Left lung (tissue), 14 donors: ENCODE data around the gene IGFL4. TPM values are rescaled to one million over a fixed set of nuclear protein-coding genes. Genes with fewer than 3 reads are reported as not detected.
A peak's percentile ranks its signal among the peaks of the same experiment; 100 is the strongest.

Experiments
- ATAC-seq: fragments of 200-7000 bp; cut with Tn5 transposase; one replicate; pipeline ENCODE4 v1.9.1; 2020; ENCODE audit warnings: moderate library complexity
- DNase-seq, 4 donors: peaks; one replicate each; pipeline ENCODE4 v3.0.0-alpha.2; 2013 to 2020
- H3K27ac ChIP-seq, 2 donors: fragments of 200-600 bp; sonication (generic) in 1 of 2; one replicate each; pipeline versions ENCODE4 v1.5.0 to v1.8.0; 2020 to 2021
- H3K27me3 ChIP-seq, 2 donors: fragments of 200-600 bp; sonication (generic) in 1 of 2; one replicate each; pipeline versions ENCODE4 v1.5.0 to v1.8.0; 2020 to 2021
- H3K36me3 ChIP-seq, 2 donors: fragments of 200-600 bp; sonication (generic) in 1 of 2; one replicate each; pipeline versions ENCODE4 v1.5.0 to v1.8.0; 2020 to 2021
- H3K4me1 ChIP-seq, 2 donors: fragments of 200-600 bp; one replicate each; pipeline ENCODE4 v1.8.0; 2021
- H3K4me3 ChIP-seq, 2 donors: fragments of 200-600 bp; sonication (generic) in 1 of 2; one replicate each; pipeline versions ENCODE4 v1.5.0 to v1.8.0; 2020 to 2021; ENCODE audit warnings: mild to moderate bottlenecking in 1 of 2
- H3K9me3 ChIP-seq, 2 donors: fragments of 200-600 bp; sonication (generic) in 1 of 2; one replicate each; pipeline versions ENCODE4 v1.5.0 to v1.8.0; 2020 to 2021
- intact Hi-C, 2 donors: fragments of 100-400 bp; cut with DNase I; formaldehyde crosslinking; loops; one replicate each; pipeline versions ENCODE4 v1.11.2 to v1.14.2; 2022
- long read RNA-seq, 12 donors: library from polyadenylated mRNA in 2 of 12; unstranded in 2 of 12; transcript quantifications; one replicate each; pipeline ENCODE4 v2.0.0 and lab custom pipeline, GENCODE V29; 2019 to 2026
- polyA plus RNA-seq, 6 donors: library from polyadenylated mRNA; unstranded; fragments of 120-200 nt; gene quantifications; one replicate each; pipeline ENCODE4 v1.2.1, GENCODE V29; 2013; ENCODE audit not compliant: insufficient read length in 6 of 6
- total RNA-seq, 2 donors: library from RNA; stranded (reverse); fragmentation: NEBNext Ultra II Directional; extraction: Animal tissue kit (Norgen Biotek cat#: 25700); gene quantifications; one replicate each; pipeline ENCODE4 v1.2.1, GENCODE V29; 2021
- TF ChIP-seq, protein P1 (sequence below), 2 donors: fragments of 200-600 bp; sonication (generic) in 1 of 2; IDR thresholded peaks; one replicate each; pipeline versions ENCODE4 v1.5.0 to v1.8.0; 2021; ENCODE audit warnings: antibody characterized with exemption in 2 of 2
- donor health status: DM: no; HTN: yes; CAD: no.
- donor health status: DM: no; HTN: no; CAD: no.

IGFL4 gene
- not detected for total RNA-seq
- 1 to 10 TPM in 3 of 6 donors, under 1 TPM in 3; 0.48 to 1.2 (median 1.0) TPM for polyA plus RNA-seq
- long read RNA-seq, donor 1 = 0 reads
- long read RNA-seq, donor 2, partial matches to known transcripts = 0 of 1 reads
- long read RNA-seq, donor 2, other reads (novel, unspliced or antisense) = 0 of 1 reads
- long read RNA-seq, donor 3 = 0 reads
- long read RNA-seq, donor 4 = 0 reads
- long read RNA-seq, donor 5 = 0 reads
- long read RNA-seq, donor 6 = 0 reads
- long read RNA-seq, donor 7 = 0 reads
- long read RNA-seq, donor 8 = 0 reads
- long read RNA-seq, donor 9 = 0 reads
- long read RNA-seq, donor 10 = 0 reads
- long read RNA-seq, donor 11 = 0 reads
- long read RNA-seq, donor 12 = 0 reads

DNA sequence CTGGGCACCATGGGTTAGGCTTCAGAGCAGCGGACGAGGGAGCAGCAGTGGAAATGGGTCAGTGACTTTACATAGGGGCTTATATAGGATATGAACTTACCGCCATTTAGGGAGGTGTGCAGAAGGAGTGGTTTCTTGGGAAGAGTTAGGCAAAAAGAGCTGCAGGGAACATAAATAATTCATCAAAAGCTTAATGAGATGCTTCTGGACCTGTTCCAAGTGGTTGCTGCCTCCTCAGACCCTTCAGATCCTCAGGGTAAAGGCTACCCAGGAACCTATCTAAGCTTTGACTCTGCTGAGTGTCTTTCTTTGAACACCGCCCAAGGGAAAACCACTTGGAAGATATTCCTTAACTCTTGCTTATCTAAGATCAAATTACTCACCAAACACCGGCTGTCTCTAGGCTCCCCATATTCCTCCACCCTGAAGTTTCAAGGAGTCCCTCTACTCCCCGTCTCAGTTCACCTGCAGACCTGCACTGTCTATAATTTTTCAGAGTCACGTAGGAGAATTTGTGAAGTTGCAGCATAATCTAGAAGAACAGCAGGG is at the start of gene IGFL4:
Gene IGFL4 (minus strand): TSS at position 51 of the 549 bp plus-strand sequence. CDS start 40 bp downstream, at position 11.
- Histone ChIP-seq H3K4me3 (no peak within 1 kb of the TSS), H3K36me3 (no peaks in the 10 kb centered on the region), H3K27ac (no peak within 1 kb of the TSS), H3K27me3 (peaks cover 0 to 72% of the 10 kb centered on the region in 2 donors), H3K4me1 (no peaks in the 10 kb centered on the region), H3K9me3 (no peaks in the 10 kb centered on the region)
- ATAC-seq (no peak), DNase-seq (peak in 1 of 4 donors; percentile 24)
- intact Hi-C loops = no loop called here
- TF ChIP-seq, protein P1, sequence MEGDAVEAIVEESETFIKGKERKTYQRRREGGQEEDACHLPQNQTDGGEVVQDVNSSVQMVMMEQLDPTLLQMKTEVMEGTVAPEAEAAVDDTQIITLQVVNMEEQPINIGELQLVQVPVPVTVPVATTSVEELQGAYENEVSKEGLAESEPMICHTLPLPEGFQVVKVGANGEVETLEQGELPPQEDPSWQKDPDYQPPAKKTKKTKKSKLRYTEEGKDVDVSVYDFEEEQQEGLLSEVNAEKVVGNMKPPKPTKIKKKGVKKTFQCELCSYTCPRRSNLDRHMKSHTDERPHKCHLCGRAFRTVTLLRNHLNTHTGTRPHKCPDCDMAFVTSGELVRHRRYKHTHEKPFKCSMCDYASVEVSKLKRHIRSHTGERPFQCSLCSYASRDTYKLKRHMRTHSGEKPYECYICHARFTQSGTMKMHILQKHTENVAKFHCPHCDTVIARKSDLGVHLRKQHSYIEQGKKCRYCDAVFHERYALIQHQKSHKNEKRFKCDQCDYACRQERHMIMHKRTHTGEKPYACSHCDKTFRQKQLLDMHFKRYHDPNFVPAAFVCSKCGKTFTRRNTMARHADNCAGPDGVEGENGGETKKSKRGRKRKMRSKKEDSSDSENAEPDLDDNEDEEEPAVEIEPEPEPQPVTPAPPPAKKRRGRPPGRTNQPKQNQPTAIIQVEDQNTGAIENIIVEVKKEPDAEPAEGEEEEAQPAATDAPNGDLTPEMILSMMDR (IDR thresholded peaks at IDR 0.05) = no peak

DNA sequence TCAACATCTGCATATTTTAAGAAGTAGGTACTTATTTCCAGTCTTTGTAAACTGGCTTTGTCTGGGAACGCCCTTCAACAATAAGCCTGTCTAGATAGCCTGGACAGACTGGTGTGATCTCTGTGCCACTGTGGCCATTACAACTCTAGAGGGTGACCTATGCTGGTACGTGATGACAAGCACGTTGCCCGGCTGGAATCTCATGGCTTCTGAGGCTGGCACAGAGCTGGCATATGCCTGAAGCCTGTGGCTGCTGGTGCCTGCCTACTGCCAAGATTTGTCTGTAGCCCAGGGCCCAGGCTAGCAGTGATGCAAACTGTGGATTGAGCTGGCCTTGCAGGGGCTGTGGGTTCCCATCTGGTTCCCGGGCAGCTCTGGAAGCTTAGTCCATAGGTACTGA is 49.6 kb upstream of the IGFL4 start:
- H3K27ac ChIP-seq = no peak overlapping the region
- TF ChIP-seq, protein P1 (IDR thresholded peaks at IDR 0.05) = no peak
- DNase-seq = no peak
- H3K4me3 ChIP-seq = no peak overlapping the region
- no peaks in the 10 kb centered on the region for H3K4me1 ChIP-seq
- H3K36me3 ChIP-seq = no peaks in the 10 kb centered on the region
- H3K9me3 ChIP-seq = peaks cover 0 to 19% of the 10 kb centered on the region in 2 donors
- ATAC-seq = no peak
- intact Hi-C loops = no loop called here
- H3K27me3 ChIP-seq = peaks cover 0 to 12% of the 10 kb centered on the region in 2 donors

DNA sequence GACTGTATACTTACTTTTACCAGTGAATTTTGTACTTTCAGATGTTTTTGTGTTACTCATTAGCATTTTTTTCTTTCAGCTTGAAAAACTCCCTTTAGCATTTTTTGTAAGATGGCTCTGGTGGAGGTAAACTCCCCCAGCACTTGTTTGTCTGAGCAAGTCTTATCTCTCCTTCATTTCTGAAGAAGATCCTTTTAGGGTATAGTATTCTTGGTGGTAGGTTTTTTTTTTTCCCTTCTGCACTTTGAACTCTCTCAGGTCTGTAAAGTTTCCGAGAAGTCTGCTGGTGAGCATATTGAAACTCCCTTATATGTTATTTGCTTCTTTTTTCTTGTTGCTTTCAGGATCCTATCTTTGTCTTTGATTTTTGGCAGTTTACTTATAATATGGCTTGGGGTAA is 48.6 kb upstream of the IGFL4 start:
- Histone ChIP-seq H3K4me3 (no peak overlapping the region), H3K9me3 (peaks cover 0 to 21% of the 10 kb centered on the region in 2 donors), H3K27me3 (peaks cover 0 to 19% of the 10 kb centered on the region in 2 donors), H3K36me3 (no peaks in the 10 kb centered on the region), H3K27ac (no peak overlapping the region), H3K4me1 (no peaks in the 10 kb centered on the region)
- intact Hi-C loops = loop anchor here in 1 of 2 donors (10.0 kb wide), 1 partner anchor 95 kb away; no protein-coding TSS in a partner anchor
- ATAC-seq (no peak), DNase-seq (no peak)
- TF ChIP-seq, protein P1 (IDR thresholded peaks at IDR 0.05) = no peak

DNA sequence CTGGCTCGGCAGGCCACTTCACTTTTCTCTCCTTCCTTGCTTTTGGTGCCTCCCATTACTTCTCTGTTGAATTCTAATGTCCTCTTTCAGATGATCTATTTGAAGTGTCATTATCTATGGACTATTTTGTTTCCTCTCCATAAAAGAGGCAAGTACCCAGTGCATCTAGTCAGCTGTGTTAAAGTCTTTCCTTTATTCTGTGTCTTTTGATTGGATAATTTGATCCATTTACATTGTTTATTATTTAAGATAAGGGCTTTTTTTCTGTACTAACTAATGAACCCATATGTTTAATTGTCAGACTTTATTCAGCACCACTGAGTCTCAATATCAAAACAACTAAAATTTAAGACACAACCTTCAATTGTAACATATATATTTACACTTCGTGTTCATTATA is 47.3 kb upstream of the IGFL4 start:
- Histone ChIP-seq H3K27ac (no peak overlapping the region), H3K36me3 (no peaks in the 10 kb centered on the region), H3K27me3 (peaks cover 0 to 22% of the 10 kb centered on the region in 2 donors), H3K9me3 (peaks cover 0 to 21% of the 10 kb centered on the region in 2 donors), H3K4me3 (no peak overlapping the region), H3K4me1 (no peaks in the 10 kb centered on the region)
- no peak for ATAC-seq
- intact Hi-C loops = loop anchor here in 1 of 2 donors (10.0 kb wide), 1 partner anchor 97 kb away; no protein-coding TSS in a partner anchor
- no peak for DNase-seq
- TF ChIP-seq, protein P1 (IDR thresholded peaks at IDR 0.05) = no peak

DNA sequence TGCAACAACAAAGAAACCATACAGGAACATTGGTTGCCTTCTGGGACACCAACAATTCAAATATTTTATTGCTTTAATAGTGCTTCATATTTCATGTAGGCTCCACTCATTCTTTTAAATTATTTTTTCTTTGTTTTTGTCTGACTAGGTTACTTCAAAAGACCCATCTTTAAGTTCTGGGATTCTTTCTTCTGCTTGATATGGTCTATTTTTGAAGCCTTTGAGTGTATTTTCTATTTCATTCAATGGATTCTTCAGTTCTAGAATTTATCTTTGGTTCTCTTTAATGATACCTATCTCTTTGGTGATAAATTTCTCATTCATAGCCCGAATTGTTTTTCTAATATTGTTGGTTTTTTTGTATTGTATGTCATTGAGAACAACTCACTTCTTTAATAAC is 45.1 kb upstream of the IGFL4 start:
- DNase-seq (no peak), ATAC-seq (no peak)
- TF ChIP-seq, protein P1 (IDR thresholded peaks at IDR 0.05) = no peak
- Histone ChIP-seq H3K4me1 (no peaks in the 10 kb centered on the region), H3K27me3 (peaks cover 0 to 35% of the 10 kb centered on the region in 2 donors), H3K36me3 (no peaks in the 10 kb centered on the region), H3K9me3 (peaks cover 0 to 21% of the 10 kb centered on the region in 2 donors), H3K27ac (no peak overlapping the region), H3K4me3 (no peak overlapping the region)
- intact Hi-C loops = loop anchor here in 1 of 2 donors (10.0 kb wide), 1 partner anchor 99 kb away; no protein-coding TSS in a partner anchor
